AML-193 (cell line): ENCODE measurements around the gene ATXN1.

ENCODE experiments used
- DNase-seq, 2 experiments: peaks; one replicate each; lab custom pipeline; 2025; lab: John Stamatoyannopoulos, UW

The ATXN1 gene

GRCh38 chr6:16252686-16253299 is 508.5 kb downstream of the ATXN1 start:
- DNase-seq: no peak

DNA sequence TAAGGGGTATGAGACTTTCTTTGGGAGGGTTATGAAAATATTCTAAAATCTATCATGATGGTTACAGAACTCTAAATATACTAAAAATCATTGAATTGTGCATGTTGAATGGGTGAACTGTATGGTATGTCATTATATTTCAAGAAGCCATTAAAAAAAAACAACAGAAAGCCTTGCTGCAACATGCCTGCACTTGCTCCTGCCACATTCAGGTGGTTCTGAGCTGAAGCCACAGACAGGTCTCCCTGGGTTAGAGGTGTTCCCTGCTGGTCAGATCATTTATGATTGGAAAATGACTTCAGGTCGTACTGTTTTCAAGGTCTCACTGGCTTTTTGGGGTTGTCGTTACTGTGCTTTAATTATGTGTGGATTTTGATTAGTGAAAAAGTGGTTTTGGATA is 509.6 kb downstream of the ATXN1 start:
- no peak for DNase-seq

GRCh38 chr6:16249971-16250370 is 511.3 kb downstream of the ATXN1 start:
- no peak for DNase-seq
